Stimulated activated CD4-positive, alpha-beta T cell treated with anti-CD3 and anti-CD28 coated beads, Interleukin-12 subunit alpha, Interleukin-12 subunit beta, amount 100 ng/mL, for 24 hours (primary cell): ENCODE data around the gene BICC1.
"Not testable (repeated sequence)": the region's sequence is repeated elsewhere in the genome, so short reads cannot be mapped to it uniquely, and the experiment has no call there.

Experiments used
- DNase-seq, 2 experiments: peaks; one replicate each; pipeline ENCODE4 v3.0.0-alpha.2; 2020; ENCODE audit warnings: low read depth in 2 of 2

The BICC1 gene

GRCh38 chr10:58856508-58857240 is 344.0 kb downstream of the BICC1 start:
- DNase-seq = no peak

GRCh38 chr10:58857251-58857805 is 344.7 kb downstream of the BICC1 start:
- no peak for DNase-seq

GRCh38 chr10:58858123-58858522 is 345.5 kb downstream of the BICC1 start:
- not testable (repeated sequence) for DNase-seq

- no peak for DNase-seq
Observed at GRCh38 chr10:58859526-58859925, 346.9 kb downstream of the BICC1 start.

- no peak for DNase-seq
Observed at GRCh38 chr10:58867683-58868082, 355.0 kb downstream of the BICC1 start.

GRCh38 chr10:58868736-58869435 is 356.2 kb downstream of the BICC1 start:
- DNase-seq = no peak

GRCh38 chr10:58870070-58870469 is 357.4 kb downstream of the BICC1 start:
- DNase-seq = no peak

GRCh38 chr10:58873161-58873560 is 360.5 kb downstream of the BICC1 start:
- no peak for DNase-seq
